ENCODE measurements around the gene GHR.

- TF ChIP-seq CTCF (conservative IDR thresholded peaks at IDR 0.05 in 1 of 2, IDR thresholded peaks at IDR 0.05 in 1 of 2; ENCODE audit: extremely low read depth in 1 of 2, insufficient read depth in 1 of 2, low read depth in 1 of 2, low read length in 2 of 2) (no peak), EZH2 (IDR thresholded peaks at IDR 0.05; ENCODE audit: borderline replicate concordance, low read length) (no peak)
These were observed 71.2 kb downstream of the GHR start for GRCh38 chr5:42494414-42494813.

All from mammary epithelial cell (primary cell).